HTERT RPE-1 (cell line): Measurements from ENCODE around the gene PYGO2.
"Not testable (repeated sequence)": the region's sequence is repeated elsewhere in the genome, so short reads cannot be mapped to it uniquely, and the experiment has no call there.

ENCODE experiments used
- in situ Hi-C: fragments of 300-500 bp; cut with MboI; formaldehyde crosslinking; loops from 4 replicates; pipeline ENCODE4 v1.14.3; 2020; ENCODE audit warnings: low sequenced_read_pairs

PYGO2 gene

GRCh38 chr1:155000726-155001424 lies 39.3 kb upstream of the PYGO2 start:
- in situ Hi-C loops, result no loop called here

GRCh38 chr1:155000411-155000725 lies 38.8 kb upstream of the PYGO2 start:
- in situ Hi-C loops, result no loop called here

- in situ Hi-C loops, result no loop called here
Observed at GRCh38 chr1:154999571-155000410, 38.2 kb upstream of the PYGO2 start.

GRCh38 chr1:154998818-154999570 lies 37.4 kb upstream of the PYGO2 start:
- in situ Hi-C loops, result no loop called here

- in situ Hi-C loops, result no loop called here
Observed at GRCh38 chr1:154998201-154998780, 36.7 kb upstream of the PYGO2 start.

GRCh38 chr1:154996966-154997701 lies 35.6 kb upstream of the PYGO2 start:
- in situ Hi-C loops, result no loop called here

GRCh38 chr1:154995301-154995983 lies 33.9 kb upstream of the PYGO2 start:
- in situ Hi-C loops, result not testable (repeated sequence)

- in situ Hi-C loops, result no loop called here
Observed at GRCh38 chr1:154994591-154994990, 33.0 kb upstream of the PYGO2 start.

- in situ Hi-C loops, result no loop called here
Observed at GRCh38 chr1:154994269-154994587, 32.6 kb upstream of the PYGO2 start.

GRCh38 chr1:154993572-154994268 lies 32.1 kb upstream of the PYGO2 start, which contains the start of gene LENEP:
Gene LENEP (plus strand): TSS chr1:154993586. CDS start chr1:154993608, 22 bp downstream.
- in situ Hi-C loops, result no loop called here

- in situ Hi-C loops, result no loop called here
Observed at GRCh38 chr1:154992721-154993571, 31.4 kb upstream of the PYGO2 start.

- in situ Hi-C loops, result no loop called here
Observed at GRCh38 chr1:154990276-154990675, 28.7 kb upstream of the PYGO2 start.

- in situ Hi-C loops, result no loop called here
Observed at GRCh38 chr1:154989195-154989860, 27.7 kb upstream of the PYGO2 start.

GRCh38 chr1:154988058-154988954 lies 26.7 kb upstream of the PYGO2 start:
- in situ Hi-C loops, result no loop called here

GRCh38 chr1:154987326-154987725 lies 25.7 kb upstream of the PYGO2 start:
- in situ Hi-C loops, result no loop called here

- in situ Hi-C loops, result not testable (repeated sequence)
Observed at GRCh38 chr1:154986736-154987135, 25.2 kb upstream of the PYGO2 start.
